ENCODE data around the gene PHACTR3.

GRCh38 chr20:59701236-59701635, 96.9 kb downstream of the PHACTR3 start:
- no peak for TF ChIP-seq POLR2AphosphoS5 (IDR thresholded peaks at IDR 0.05)
- TF ChIP-seq POLR2A (IDR thresholded peaks at IDR 0.05), result no peak

All from gastroesophageal sphincter (tissue), 2 donors.